Endothelial cell of umbilical vein (primary cell): ENCODE data around the gene KCNJ16. TPM values are rescaled to one million over a fixed set of nuclear protein-coding genes. Genes with fewer than 3 reads are reported as not detected.

Experiments used
- BruUV-seq: library from RNA; stranded (reverse); fragments of 400-500 nt; replicated peaks from 2 replicates; lab custom pipeline; 2021; lab: Mats Ljungman, UMichigan
- CTCF ChIA-PET: fragments of 300-600, 350-600 bp; sonication (Branson Sonifier 250); formaldehyde crosslinking; loops from one replicate; lab custom pipeline; 2021; ENCODE audit warnings: antibody characterized with exemption, inconsistent platforms; lab: Charles Lee
- POLR2A ChIA-PET: fragments of 300-600, 350-600 bp; sonication (Branson Sonifier 250); formaldehyde crosslinking; loops from one replicate; lab custom pipeline; 2021; ENCODE audit warnings: antibody characterized with exemption, inconsistent platforms; lab: Charles Lee
- DNase-seq: peaks from one replicate; pipeline ENCODE4 v3.0.0-alpha.2; 2011; ENCODE audit warnings: low read depth, low spot score
- FAIRE-seq: peaks from 2 replicates; lab custom pipeline; 2011; peaks lifted over from hg19 to GRCh38; lab: Jason Lieb, UNC
- H2AFZ ChIP-seq: 2 replicates; pipeline ENCODE4 v1.6.0; 2012; ENCODE audit warnings: low read depth, low read length, control low read depth, inconsistent platforms
- H3K27ac ChIP-seq: 2 replicates; pipeline ENCODE4 v1.5.1; 2011; ENCODE audit warnings: low read depth, mild to moderate bottlenecking, control low read depth, low read length, moderate library complexity; ENCODE audit not compliant: insufficient read depth
- H3K27me3 ChIP-seq, 2 experiments: 2 replicates each; pipeline versions ENCODE4 v1.6.0 to v1.6.1; 2011; ENCODE audit warnings: low read length in 2 of 2, mixed read lengths in 1 of 2; ENCODE audit not compliant: control insufficient read depth in 2 of 2, insufficient read depth in 2 of 2
- H3K36me3 ChIP-seq, 2 experiments: 2 replicates in 1 of 2; 3 replicates in 1 of 2; pipeline ENCODE4 v1.5.1; 2011; ENCODE audit warnings: low read length in 2 of 2, mild to moderate bottlenecking in 1 of 2, moderate library complexity in 1 of 2; ENCODE audit not compliant: control insufficient read depth in 2 of 2, insufficient read depth in 2 of 2; ENCODE audit errors: extremely low read depth in 1 of 2
- H3K4me1 ChIP-seq: 3 replicates; pipeline ENCODE4 v1.5.1; 2011; ENCODE audit warnings: mild to moderate bottlenecking, low read length; ENCODE audit not compliant: control insufficient read depth, insufficient read depth; ENCODE audit errors: extremely low read depth
- H3K4me2 ChIP-seq: 2 replicates; pipeline ENCODE4 v1.6.1; 2011; ENCODE audit warnings: low read length, control low read depth, mixed read lengths; ENCODE audit not compliant: insufficient read depth
- H3K4me3 ChIP-seq, 3 experiments: fragments of 200-600 bp in 1 of 3; sonication (generic), shearing (Covaris generic) in 1 of 3; replicated peaks in 1 of 3; 2 replicates each; pipeline ENCODE4 v1.5.1; 2011 to 2016; ENCODE audit warnings: control low read depth in 3 of 3, low read length in 3 of 3, mild to moderate bottlenecking in 2 of 3, inconsistent platforms in 1 of 3, low read depth in 1 of 3, moderate library complexity in 1 of 3; ENCODE audit not compliant: insufficient read depth in 1 of 3
- H3K79me2 ChIP-seq: 2 replicates; pipeline ENCODE4 v1.6.0; 2012; ENCODE audit warnings: low read length, inconsistent platforms; ENCODE audit not compliant: control insufficient read depth, insufficient read depth
- H3K9ac ChIP-seq: replicated peaks from 2 replicates; pipeline ENCODE3; 2011; ENCODE audit warnings: low read length, control low read depth; ENCODE audit not compliant: insufficient read depth; ENCODE audit errors: extremely low read depth
- H3K9me1 ChIP-seq: replicated peaks from 3 replicates; pipeline ENCODE4 v1.6.0; 2011; ENCODE audit warnings: mild to moderate bottlenecking, low read length; ENCODE audit not compliant: control insufficient read depth, insufficient read depth; ENCODE audit errors: extremely low read depth
- H3K9me3 ChIP-seq: replicated peaks from 2 replicates; pipeline ENCODE4 v1.5.1; 2012; ENCODE audit warnings: low read length, inconsistent platforms; ENCODE audit not compliant: control insufficient read depth, insufficient read depth
- H4K20me1 ChIP-seq: replicated peaks from 2 replicates; pipeline ENCODE3; 2011; ENCODE audit warnings: mild to moderate bottlenecking, low read length; ENCODE audit not compliant: control insufficient read depth, insufficient read depth; ENCODE audit errors: extremely low read depth
- CTCF ChIP-seq, 2 donors: IDR thresholded peaks; 1 replicate in 1 of 2; 2 replicates in 1 of 2; pipeline ENCODE4 v1.5.1; 2011; ENCODE audit warnings: low read length in 2 of 2, mild to moderate bottlenecking in 2 of 2, moderate library complexity in 2 of 2, control low read depth in 1 of 2, inconsistent platforms in 1 of 2, low read depth in 1 of 2; ENCODE audit not compliant: insufficient read depth in 1 of 2; ENCODE audit errors: extremely low read depth in 1 of 2
- EZH2 ChIP-seq: IDR thresholded peaks from 2 replicates; pipeline ENCODE4 v1.6.1; 2012; ENCODE audit warnings: borderline replicate concordance, low read depth, mild to moderate bottlenecking, moderate library complexity, low read length, inconsistent platforms; ENCODE audit not compliant: severe bottlenecking
- FOS ChIP-seq: IDR thresholded peaks from 2 replicates; pipeline ENCODE4 v1.6.1; 2011; ENCODE audit warnings: mild to moderate bottlenecking, low read length, moderate library complexity, borderline replicate concordance; ENCODE audit not compliant: insufficient read depth
- GATA2 ChIP-seq: IDR thresholded peaks from 2 replicates; pipeline ENCODE4 v1.7.0; 2011; ENCODE audit warnings: low read depth, mild to moderate bottlenecking, moderate library complexity, mixed read lengths, low read length; ENCODE audit not compliant: insufficient read length, insufficient read depth
- JUN ChIP-seq: IDR thresholded peaks from 2 replicates; pipeline ENCODE4 v1.6.1; 2011; ENCODE audit warnings: borderline replicate concordance, low read depth; ENCODE audit not compliant: insufficient read length, insufficient read depth
- MAX ChIP-seq: IDR thresholded peaks from 2 replicates; pipeline ENCODE4 v1.6.1; 2011; ENCODE audit not compliant: insufficient read depth, insufficient read length
- MYC ChIP-seq: IDR thresholded peaks from one replicate; pipeline ENCODE4 v1.6.1; 2011; ENCODE audit warnings: mild to moderate bottlenecking, low read depth, low read length
- POLR2A ChIP-seq: IDR thresholded peaks from 2 replicates; pipeline ENCODE4 v1.6.1; 2012; ENCODE audit warnings: low read depth, mild to moderate bottlenecking, control low read depth, low read length
- POLR2AphosphoS5 ChIP-seq: IDR thresholded peaks from 2 replicates; pipeline ENCODE4 v1.6.1; 2012; ENCODE audit warnings: low read depth, mild to moderate bottlenecking, control low read depth, low read length, moderate library complexity; ENCODE audit not compliant: insufficient read depth
- dilution Hi-C: fragments of 300-500 bp; cut with MboI; formaldehyde crosslinking; loops from one replicate; pipeline ENCODE4 v1.15.0; 2019; ENCODE audit warnings: low sequenced_read_pairs; ENCODE audit not compliant: extremely low pct_ligation_motif_present
- intact Hi-C: fragments of 100-400 bp; cut with micrococcal nuclease; formaldehyde crosslinking; loops from one replicate; pipeline ENCODE4 v1.10.0; 2022
- polyA plus RNA-seq, 4 experiments: library from polyadenylated mRNA; depleted of rRNA in 3 of 4; stranded (reverse) in 3 of 4; unstranded in 1 of 4; fragments of >200 nt; gene quantifications; 2 replicates each; pipeline versions ENCODE4 v1.2.1 to v1.2.3, GENCODE V29; 2011 to 2012; ENCODE audit warnings: missing spikeins in 1 of 4
- total RNA-seq: library from RNA; stranded (reverse); gene quantifications from 2 replicates; pipeline ENCODE4 v1.2.3, GENCODE V29; 2021

Gene KCNJ16
- total and polyA plus RNA-seq, 2 donors (not counting 3 experiments of a cell fraction or from before 2014, with no cell fraction given), result 0.07 TPM; not detected in 1

- H3K9me1 ChIP-seq, result no peaks in the 10 kb centered on the region
- intact Hi-C loops, result loop anchor here (1.0 to 2.0 kb wide), 7 partner anchors 11 to 236 kb away; partner anchors contain the start of gene KCNJ2
- H3K27ac ChIP-seq, result peak overlapping the region; percentile 82
- peak overlapping the region; percentile 47 for H3K4me2 ChIP-seq
- no peaks in the 10 kb centered on the region for H4K20me1 ChIP-seq
- POLR2A ChIA-PET, result interaction anchor here (0.6 to 1.8 kb wide), 6 partner anchors 10 to 282 kb away, joined by 3 to 4 read pairs (median 4); no protein-coding TSS in a partner anchor
- DNase-seq (peak; percentile 99), FAIRE-seq (peak; percentile 99)
- H3K4me1 ChIP-seq, result peaks cover 27% of the 10 kb centered on the region
- no peaks in the 10 kb centered on the region for H3K79me2 ChIP-seq
- no peaks in the 10 kb centered on the region for H3K36me3 ChIP-seq
- no peaks in the 10 kb centered on the region for H3K27me3 ChIP-seq
- CTCF ChIA-PET, result interaction anchor here (0.7 to 2.8 kb wide), 13 partner anchors 11 to 570 kb away, joined by 3 to 19 read pairs (median 6); partner anchors contain the start of gene KCNJ2
- dilution Hi-C loops, result no loop called here
- TF ChIP-seq MAX (no peak), FOS (peak; percentile 70), MYC (no peak), CTCF (IDR thresholded peaks at IDR 0.05; ENCODE audit: extremely low read depth in 1 of 2, insufficient read depth in 1 of 2, low read depth in 1 of 2, low read length in 2 of 2) (no peak), JUN (peak; percentile 84), POLR2A (peak; percentile 42), EZH2 (no peak), GATA2 (peak; percentile 61), POLR2AphosphoS5 (peak; percentile 67)
- peak overlapping the region; percentile 71 for H3K9ac ChIP-seq
- no TSS peak for BruUV-seq
- H3K9me3 ChIP-seq, result no peaks in the 10 kb centered on the region
- H2AFZ ChIP-seq, result peak overlapping the region; percentile 39
- no peak overlapping the region for H3K4me3 ChIP-seq
Measured at GRCh38 chr17:70110443-70110880, 35.4 kb downstream of the KCNJ16 start.
